GM12878 (cell line): ENCODE data around the gene PIGB. TPM values are rescaled to one million over a fixed set of nuclear protein-coding genes. Genes with fewer than 3 reads are reported as not detected.

Experiments used
- ATAC-seq: fragments of 200-7000 bp; cut with Tn5 transposase; 3 replicates; pipeline ENCODE4 v1.9.1; 2020; ENCODE audit warnings: mild to moderate bottlenecking, moderate library complexity
- BruUV-seq: library from RNA; stranded (reverse); fragments of 400-500 nt; replicated peaks from 2 replicates; lab custom pipeline; 2021; lab: Mats Ljungman, UMichigan
- CTCF ChIA-PET: fragments of 300-600 bp; sonication (Branson Sonifier 250); formaldehyde crosslinking; extraction: SDS; loops from one replicate; lab custom pipeline; 2021; ENCODE audit warnings: inconsistent platforms; lab: Yijun Ruan, JAX
- POLR2A ChIA-PET: fragments of 350-600 bp; formaldehyde crosslinking; extraction: SDS; loops from one replicate; lab custom pipeline; 2021; ENCODE audit warnings: inconsistent platforms; lab: Charles Lee
- RAD21 ChIA-PET: fragments of 300-600 bp; sonication (Branson Sonifier 250); formaldehyde crosslinking; loops from one replicate; lab custom pipeline; 2023; ENCODE audit warnings: antibody characterized with exemption; ENCODE audit not compliant: unreplicated experiment; lab: Charles Lee
- SMC1A ChIA-PET: fragments of 300-600 bp; sonication (Branson Sonifier 250); formaldehyde crosslinking; loops from one replicate; lab custom pipeline; 2023; ENCODE audit not compliant: unreplicated experiment, uncharacterized antibody; lab: Charles Lee
- DNase-seq: peaks from one replicate; pipeline ENCODE4 v3.0.0-alpha.2; 2011; ENCODE audit warnings: low read depth, low spot score
- FAIRE-seq: peaks from 3 replicates; lab custom pipeline; 2011; peaks lifted over from hg19 to GRCh38; lab: Jason Lieb, UNC
- H2AFZ ChIP-seq: 2 replicates; pipeline ENCODE4 v1.6.0; 2011; ENCODE audit warnings: low read depth, low read length, control low read depth; ENCODE audit not compliant: control insufficient read depth
- H3K27ac ChIP-seq: 2 replicates; pipeline ENCODE4 v1.5.1; 2011; ENCODE audit warnings: control low read depth; ENCODE audit not compliant: control insufficient read depth, insufficient read depth
- H3K27me3 ChIP-seq, 2 experiments: replicated peaks in 1 of 2; 2 replicates each; pipeline versions ENCODE4 v1.6.0 to v1.6.1; 2011; ENCODE audit warnings: low read length in 1 of 2; ENCODE audit not compliant: control insufficient read depth in 2 of 2, insufficient read depth in 2 of 2
- H3K36me3 ChIP-seq, 2 experiments: 2 replicates each; pipeline ENCODE4 v1.5.1; 2011; ENCODE audit warnings: low read length in 1 of 2; ENCODE audit not compliant: control insufficient read depth in 2 of 2, insufficient read depth in 2 of 2
- H3K4me1 ChIP-seq: 2 replicates; pipeline ENCODE4 v1.6.1; 2011; ENCODE audit warnings: mild to moderate bottlenecking, low read length, moderate library complexity, mixed read lengths; ENCODE audit not compliant: control insufficient read depth, insufficient read depth
- H3K4me2 ChIP-seq: 2 replicates; pipeline ENCODE4 v1.6.0; 2011; ENCODE audit warnings: control low read depth; ENCODE audit not compliant: control insufficient read depth, insufficient read depth
- H3K4me3 ChIP-seq: fragments of 200-600 bp; sonication (generic); 2 replicates; pipeline ENCODE4 v1.5.1; 2016
- H3K79me2 ChIP-seq: 2 replicates; pipeline ENCODE4 v1.6.0; 2011; ENCODE audit warnings: low read length; ENCODE audit not compliant: control insufficient read depth, insufficient read depth
- H3K9ac ChIP-seq: 2 replicates; pipeline ENCODE4 v1.8.0; 2011; ENCODE audit warnings: low read length, control low read depth, mixed read lengths; ENCODE audit not compliant: control insufficient read depth, insufficient read depth
- H3K9me3 ChIP-seq: replicated peaks from 3 replicates; pipeline ENCODE4 v1.5.1; 2011; ENCODE audit warnings: mild to moderate bottlenecking, low read length; ENCODE audit not compliant: control insufficient read depth, insufficient read depth
- H4K20me1 ChIP-seq: 2 replicates; pipeline ENCODE4 v1.6.0; 2011; ENCODE audit not compliant: control insufficient read depth, insufficient read depth
- ASH2L ChIP-seq: fragments of 300-600, 200-600 bp; sonication (generic); IDR thresholded peaks from 2 replicates; pipeline ENCODE4 v1.6.1; 2017; ENCODE audit warnings: low read depth, mild to moderate bottlenecking, borderline replicate concordance
- EGR1 ChIP-seq, 2 experiments: IDR thresholded peaks; 1 replicate in 1 of 2; 2 replicates in 1 of 2; pipeline ENCODE4 v1.6.1; 2011 to 2012; ENCODE audit warnings: low read depth in 2 of 2, low read length in 2 of 2, borderline replicate concordance in 1 of 2, mild to moderate bottlenecking in 1 of 2, moderate library complexity in 1 of 2
- ETV6 ChIP-seq, 2 experiments: fragments of 450-650 bp in 1 of 2; IDR thresholded peaks in 1 of 2; conservative IDR thresholded peaks in 1 of 2; 2 replicates each; pipeline ENCODE4 v1.6.1; 2014; ENCODE audit warnings: antibody characterized with exemption in 1 of 2, borderline replicate concordance in 1 of 2, low read depth in 1 of 2, mild to moderate bottlenecking in 1 of 2, moderate library complexity in 1 of 2
- HCFC1 ChIP-seq: fragments of 150-350 bp; IDR thresholded peaks from 2 replicates; pipeline ENCODE4 v1.6.1; 2014; ENCODE audit warnings: low read length
- HDAC2 ChIP-seq: fragments of 200-600 bp; sonication (generic); IDR thresholded peaks from 2 replicates; pipeline ENCODE4 v1.6.1; 2017
- MYB ChIP-seq: fragments of 150-350 bp; IDR thresholded peaks from 2 replicates; pipeline ENCODE4 v1.6.1; 2014; ENCODE audit warnings: mild to moderate bottlenecking, low read depth, low read length, borderline replicate concordance
- NR2C2 ChIP-seq: IDR thresholded peaks from 2 replicates; pipeline ENCODE4 v1.6.1; 2011; ENCODE audit warnings: borderline replicate concordance, low read depth; ENCODE audit not compliant: control insufficient read depth, insufficient read length
- TBL1XR1 ChIP-seq: IDR thresholded peaks from 2 replicates; pipeline ENCODE4 v1.6.1; 2012; ENCODE audit warnings: low read depth, low read length, improper control_type of control experiment
- WGBS: methylation state at CpG from one replicate; pipeline ENCODE4 v1.1.6; 2016; ENCODE audit warnings: low lambda C conversion rate; ENCODE audit not compliant: insufficient replicate concordance, insufficient coverage; ENCODE audit errors: missing lambda C conversion rate; 5-methylcytosine and 5-hydroxymethylcytosine counted together
- in situ Hi-C: fragments of 300-500 bp; cut with MboI; formaldehyde crosslinking; loops from 9 replicates; pipeline ENCODE4 v1.14.3; 2018; ENCODE audit warnings: mixed read lengths
- intact Hi-C: fragments of 100-400 bp; cut with micrococcal nuclease; formaldehyde crosslinking; loops from one replicate; pipeline ENCODE4 v1.14.2; 2022; ENCODE audit not compliant: unreplicated experiment
- polyA plus RNA-seq, 11 experiments: library from polyadenylated mRNA; depleted of rRNA in 4 of 11; unstranded in 6 of 11; stranded (reverse) in 5 of 11; fragments of >200 nt; fragmentation: Nextera tagmentation in 4 of 11; fragmentation: Illumina TruSeq in 1 of 11; extraction: Ambion mirVana in 4 of 11; extraction: Trizol in 1 of 11; gene quantifications; 1 replicate in 1 of 11; 2 replicates in 10 of 11; pipeline versions ENCODE4 v1.2.1 to v1.2.3, GENCODE V29; 2011 to 2016; ENCODE audit warnings: inconsistent platforms in 2 of 11, missing spikeins in 2 of 11, low read depth in 1 of 11
- total RNA-seq, 4 experiments: library from RNA; depleted of rRNA in 3 of 4; stranded (reverse); fragments of >200 nt in 3 of 4; fragmentation: Illumina TruSeq in 1 of 4; extraction: Trizol in 1 of 4; gene quantifications; 2 replicates each; pipeline versions ENCODE4 v1.2.1 to v1.2.3, GENCODE V29; 2013 to 2021
- TF ChIP-seq, protein P1 (sequence below): fragments of 450-650 bp; IDR thresholded peaks from 2 replicates; pipeline ENCODE4 v1.6.1; 2016; ENCODE audit warnings: mild to moderate bottlenecking
- TF ChIP-seq, protein P2 (sequence below): IDR thresholded peaks from 2 replicates; pipeline ENCODE4 v1.6.1; 2012; ENCODE audit warnings: low read depth, low read length, improper control_type of control experiment
- TF ChIP-seq, protein P3 (sequence below): fragments of 150-350 bp; IDR thresholded peaks from 2 replicates; pipeline ENCODE4 v1.6.1; 2014; ENCODE audit warnings: mild to moderate bottlenecking, low read depth, low read length

Gene PIGB
- total and polyA plus RNA-seq, 10 of the 15 experiments (the other 5 are each of a cell fraction or from before 2014, with no cell fraction given), result 17.9 to 46.0 (median 25.2) TPM

DNA sequence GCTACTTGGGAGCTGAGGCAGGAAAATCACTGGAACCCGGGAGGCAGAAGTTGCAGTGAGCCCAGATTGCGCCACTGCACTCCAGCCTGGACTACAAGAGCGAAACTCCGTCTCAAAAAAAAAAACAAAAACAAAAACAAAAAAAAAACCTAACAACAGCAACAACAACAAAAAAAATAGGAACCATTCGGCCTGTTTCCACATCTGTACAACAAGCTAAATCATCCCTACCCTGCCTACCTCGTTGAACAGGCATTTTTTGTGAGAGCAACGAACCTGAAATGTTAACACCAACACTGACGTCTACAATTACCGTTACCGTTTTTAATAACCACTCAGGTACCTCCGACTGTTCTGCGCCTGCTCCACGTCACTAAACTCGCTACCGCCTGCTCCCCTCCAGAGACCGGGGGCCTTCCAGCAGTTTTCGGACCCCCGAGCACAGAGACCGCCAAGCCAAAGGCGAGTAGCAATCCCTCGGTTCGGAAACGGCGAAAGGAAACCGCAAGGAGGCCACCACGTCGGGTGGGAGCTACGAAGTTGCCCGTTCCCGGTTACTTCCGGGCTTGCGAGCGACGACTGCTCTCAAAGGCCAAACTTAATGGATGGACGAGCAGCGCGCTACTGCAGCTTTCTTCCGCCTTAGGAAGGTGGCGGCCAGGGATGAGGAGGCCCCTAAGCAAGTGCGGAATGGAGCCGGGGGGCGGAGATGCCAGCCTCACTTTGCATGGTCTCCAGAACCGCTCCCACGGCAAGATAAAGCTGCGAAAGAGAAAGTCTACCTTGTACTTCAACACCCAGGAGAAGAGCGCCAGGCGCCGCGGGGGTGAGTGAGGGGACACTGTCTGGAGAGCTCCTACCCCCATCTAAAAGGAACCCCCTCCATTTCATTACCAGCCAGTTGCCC, at the start of gene PIGB, which contains the start of gene PIGBOS1 (continued):
- 0 out of 3 replicates have a peak, but pooled peaks of 1 of the 2 experiments have one; percentile 11 for TF ChIP-seq EGR1 (IDR thresholded peaks at IDR 0.05; ENCODE audit: borderline replicate concordance in 1 of 2, low read depth in 2 of 2, low read length in 2 of 2)
- TF ChIP-seq TBL1XR1, result peak; percentile 60; the same call in 1 of the 2 replicates
- TF ChIP-seq MYB, result no peak
- TF ChIP-seq, protein P1, sequence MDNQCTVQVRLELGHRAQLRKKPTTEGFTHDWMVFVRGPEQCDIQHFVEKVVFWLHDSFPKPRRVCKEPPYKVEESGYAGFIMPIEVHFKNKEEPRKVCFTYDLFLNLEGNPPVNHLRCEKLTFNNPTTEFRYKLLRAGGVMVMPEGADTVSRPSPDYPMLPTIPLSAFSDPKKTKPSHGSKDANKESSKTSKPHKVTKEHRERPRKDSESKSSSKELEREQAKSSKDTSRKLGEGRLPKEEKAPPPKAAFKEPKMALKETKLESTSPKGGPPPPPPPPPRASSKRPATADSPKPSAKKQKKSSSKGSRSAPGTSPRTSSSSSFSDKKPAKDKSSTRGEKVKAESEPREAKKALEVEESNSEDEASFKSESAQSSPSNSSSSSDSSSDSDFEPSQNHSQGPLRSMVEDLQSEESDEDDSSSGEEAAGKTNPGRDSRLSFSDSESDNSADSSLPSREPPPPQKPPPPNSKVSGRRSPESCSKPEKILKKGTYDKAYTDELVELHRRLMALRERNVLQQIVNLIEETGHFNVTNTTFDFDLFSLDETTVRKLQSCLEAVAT, result peak; percentile 98
- TF ChIP-seq, protein P2, sequence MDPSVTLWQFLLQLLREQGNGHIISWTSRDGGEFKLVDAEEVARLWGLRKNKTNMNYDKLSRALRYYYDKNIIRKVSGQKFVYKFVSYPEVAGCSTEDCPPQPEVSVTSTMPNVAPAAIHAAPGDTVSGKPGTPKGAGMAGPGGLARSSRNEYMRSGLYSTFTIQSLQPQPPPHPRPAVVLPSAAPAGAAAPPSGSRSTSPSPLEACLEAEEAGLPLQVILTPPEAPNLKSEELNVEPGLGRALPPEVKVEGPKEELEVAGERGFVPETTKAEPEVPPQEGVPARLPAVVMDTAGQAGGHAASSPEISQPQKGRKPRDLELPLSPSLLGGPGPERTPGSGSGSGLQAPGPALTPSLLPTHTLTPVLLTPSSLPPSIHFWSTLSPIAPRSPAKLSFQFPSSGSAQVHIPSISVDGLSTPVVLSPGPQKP, result peak; percentile 91
- peak; percentile 71; the same call in 1 of the 2 replicates for TF ChIP-seq ASH2L

DNA sequence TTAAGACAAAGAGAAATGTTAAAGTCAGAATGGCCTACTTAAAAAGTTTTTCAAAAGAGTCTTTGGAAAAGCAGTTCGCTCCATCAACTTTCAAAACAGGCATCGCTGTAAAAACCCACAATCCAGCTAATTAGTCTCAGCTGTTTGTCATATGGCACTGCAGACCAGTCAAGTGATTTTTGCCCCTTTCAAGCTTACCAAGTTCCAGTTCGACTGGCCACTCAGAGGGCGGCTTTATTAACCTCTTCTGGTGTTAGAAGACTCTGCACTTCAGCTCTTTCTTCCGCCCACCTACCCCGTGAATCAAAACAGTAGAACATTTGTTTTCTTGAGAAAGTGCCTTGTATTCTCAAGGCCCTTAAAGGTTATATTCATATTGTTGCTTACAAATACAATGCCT, 48.7 kb upstream of the PIGB start:
- Histone ChIP-seq H3K4me2 (no peak overlapping the region), H3K4me3 (no peak overlapping the region), H3K27me3 (no peaks in the 10 kb centered on the region), H3K9ac (no peak overlapping the region), H3K36me3 (no peaks in the 10 kb centered on the region; a peak in 1 of 4 replicates), H4K20me1 (no peaks in the 10 kb centered on the region), H3K27ac (no peak overlapping the region), H3K4me1 (peaks cover 7% of the 10 kb centered on the region), H3K79me2 (peaks cover 1% of the 10 kb centered on the region), H2AFZ (no peak overlapping the region), H3K9me3 (no peaks in the 10 kb centered on the region; the same call in 2 of the 3 replicates)
- no peak for FAIRE-seq
- ChIA-PET CTCF (interaction anchor here (0.8 to 2.2 kb wide), 3 partner anchors 12 to 41 kb away, joined by 3 to 5 read pairs (median 3); no protein-coding TSS in a partner anchor), RAD21 (interaction anchor here (1.4 kb wide), 1 partner anchor 14 kb away, joined by 3 read pairs; no protein-coding TSS in a partner anchor), SMC1A (interaction anchor here (0.6 to 2.2 kb wide), 9 partner anchors 14 to 60 kb away, joined by 3 to 7 read pairs (median 4); no protein-coding TSS in a partner anchor), POLR2A (interaction anchor here (0.8 to 1.3 kb wide), 4 partner anchors 9 to 17 kb away, joined by 3 to 11 read pairs (median 4); no protein-coding TSS in a partner anchor)
- in situ Hi-C loops (no loop called here), intact Hi-C loops (no loop called here)
- DNase-seq, result no peak
- WGBS, result 85% methylated on average over 6 of the region's 6 CpGs
- BruUV-seq, result no TSS peak
- no peak for ATAC-seq
- TF ChIP-seq HDAC2 (no peak), ETV6 (conservative IDR thresholded peaks at IDR 0.05 in 1 of 2, IDR thresholded peaks at IDR 0.05 in 1 of 2; ENCODE audit: borderline replicate concordance in 1 of 2, low read depth in 1 of 2) (no peak), NR2C2 (no peak), HCFC1 (no peak)
- TF ChIP-seq, protein P3, sequence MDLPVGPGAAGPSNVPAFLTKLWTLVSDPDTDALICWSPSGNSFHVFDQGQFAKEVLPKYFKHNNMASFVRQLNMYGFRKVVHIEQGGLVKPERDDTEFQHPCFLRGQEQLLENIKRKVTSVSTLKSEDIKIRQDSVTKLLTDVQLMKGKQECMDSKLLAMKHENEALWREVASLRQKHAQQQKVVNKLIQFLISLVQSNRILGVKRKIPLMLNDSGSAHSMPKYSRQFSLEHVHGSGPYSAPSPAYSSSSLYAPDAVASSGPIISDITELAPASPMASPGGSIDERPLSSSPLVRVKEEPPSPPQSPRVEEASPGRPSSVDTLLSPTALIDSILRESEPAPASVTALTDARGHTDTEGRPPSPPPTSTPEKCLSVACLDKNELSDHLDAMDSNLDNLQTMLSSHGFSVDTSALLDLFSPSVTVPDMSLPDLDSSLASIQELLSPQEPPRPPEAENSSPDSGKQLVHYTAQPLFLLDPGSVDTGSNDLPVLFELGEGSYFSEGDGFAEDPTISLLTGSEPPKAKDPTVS, result no peak
